HUES64 (cell line): ENCODE results near the gene RDH5.
"Not testable (repeated sequence)": the region's sequence is repeated elsewhere in the genome, so short reads cannot be mapped to it uniquely, and the experiment has no call there.

ENCODE experiments used
- H3K27ac ChIP-seq: 2 replicates; pipeline ENCODE4 v1.7.0; 2013; ENCODE audit warnings: low read depth, low read length, inconsistent platforms
- H3K27me3 ChIP-seq: 2 replicates; pipeline ENCODE4 v1.6.1; 2013; ENCODE audit warnings: mild to moderate bottlenecking, low read length; ENCODE audit not compliant: insufficient read depth
- H3K36me3 ChIP-seq: 2 replicates; pipeline ENCODE4 v1.6.1; 2013; ENCODE audit warnings: mild to moderate bottlenecking, low read length; ENCODE audit not compliant: insufficient read depth
- H3K4me1 ChIP-seq: 2 replicates; pipeline ENCODE4 v1.6.1; 2013; ENCODE audit warnings: mild to moderate bottlenecking, low read length, moderate library complexity; ENCODE audit not compliant: insufficient read depth
- H3K4me3 ChIP-seq: 2 replicates; pipeline ENCODE4 v1.5.1; 2013; ENCODE audit warnings: mild to moderate bottlenecking, low read length, moderate library complexity
- H3K9ac ChIP-seq: 2 replicates; pipeline ENCODE4 v1.6.1; 2013; ENCODE audit warnings: mild to moderate bottlenecking, low read depth, low read length
- H3K9me3 ChIP-seq: 2 replicates; pipeline ENCODE4 v1.6.1; 2013; ENCODE audit warnings: low read depth, low read length; ENCODE audit not compliant: insufficient read depth
- WGBS: fragments of 150-250, 120-280 bp; methylation state at CpG from one replicate; pipeline ENCODE4 v1.1.7; 2013; ENCODE audit warnings: missing lambda C conversion rate; 5-methylcytosine and 5-hydroxymethylcytosine counted together

The RDH5 gene

GRCh38 chr12:55758575-55758974 is 38.4 kb downstream of the RDH5 start:
- over 99% methylated on average over 4 of the region's 4 CpGs for WGBS
- not testable (repeated sequence) for H3K4me3 ChIP-seq, H3K9ac ChIP-seq, H3K27me3 ChIP-seq, H3K9me3 ChIP-seq, H3K27ac ChIP-seq
- Histone ChIP-seq H3K36me3 (peaks cover 88% of the 10 kb centered on the region), H3K4me1 (peaks cover 10% of the 10 kb centered on the region)

DNA sequence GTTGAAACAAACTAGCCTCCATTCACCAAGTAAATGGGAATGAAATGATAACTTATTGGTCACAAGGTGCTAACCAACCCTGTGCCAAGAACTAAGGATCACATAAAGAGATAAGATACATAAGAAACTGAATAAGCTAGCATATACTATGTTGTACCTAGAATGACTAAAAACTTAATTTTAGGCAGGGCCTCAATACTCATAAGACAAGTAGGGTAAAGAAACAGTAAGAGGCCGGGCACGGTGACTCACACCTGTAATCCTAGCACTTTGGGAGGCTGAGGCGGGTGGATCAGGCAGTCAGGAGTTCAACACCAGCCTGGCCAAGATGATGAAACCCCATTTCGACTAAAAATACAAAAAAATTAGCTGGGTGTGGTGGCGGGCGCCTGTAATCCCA is 40.5 kb downstream of the RDH5 start:
- WGBS = 95% methylated on average over 6 of the region's 6 CpGs
- Histone ChIP-seq H3K4me1 (no peaks in the 10 kb centered on the region), H3K4me3 (no peak overlapping the region)

DNA sequence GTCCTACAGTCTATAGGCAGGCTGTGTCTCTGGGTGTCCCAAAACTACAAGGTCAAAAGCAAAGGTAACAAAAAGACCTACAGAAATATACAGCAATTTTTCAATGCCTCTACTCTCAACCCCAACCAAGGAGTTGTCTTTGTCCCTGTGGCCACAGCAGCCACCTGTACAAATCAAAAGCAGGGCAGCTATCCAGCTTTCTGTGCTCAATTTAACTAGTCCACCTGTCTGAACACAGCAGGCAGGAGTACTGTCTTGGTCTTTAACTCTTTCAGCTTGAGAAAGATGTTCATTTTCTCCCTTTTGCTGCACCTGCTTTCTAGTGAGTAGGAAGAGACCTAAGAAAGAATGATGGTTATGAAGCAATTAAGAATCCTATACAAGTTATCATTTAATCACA is 42.5 kb downstream of the RDH5 start:
- Histone ChIP-seq H3K4me1 (no peaks in the 10 kb centered on the region), H3K36me3 (peaks cover 68% of the 10 kb centered on the region), H3K9me3 (no peaks in the 10 kb centered on the region; the same call in 1 of the 2 replicates), H3K4me3 (no peak overlapping the region), H3K27ac (no peak overlapping the region), H3K9ac (no peak overlapping the region), H3K27me3 (no peaks in the 10 kb centered on the region)

More for the DNA sequence above, 40.5 kb downstream of the RDH5 start:
- H3K36me3 ChIP-seq = peaks cover 76% of the 10 kb centered on the region
- no peaks in the 10 kb centered on the region; the same call in 1 of the 2 replicates for H3K9me3 ChIP-seq
- no peak overlapping the region for H3K9ac ChIP-seq
- H3K27me3 ChIP-seq = no peaks in the 10 kb centered on the region
- no peak overlapping the region for H3K27ac ChIP-seq

DNA sequence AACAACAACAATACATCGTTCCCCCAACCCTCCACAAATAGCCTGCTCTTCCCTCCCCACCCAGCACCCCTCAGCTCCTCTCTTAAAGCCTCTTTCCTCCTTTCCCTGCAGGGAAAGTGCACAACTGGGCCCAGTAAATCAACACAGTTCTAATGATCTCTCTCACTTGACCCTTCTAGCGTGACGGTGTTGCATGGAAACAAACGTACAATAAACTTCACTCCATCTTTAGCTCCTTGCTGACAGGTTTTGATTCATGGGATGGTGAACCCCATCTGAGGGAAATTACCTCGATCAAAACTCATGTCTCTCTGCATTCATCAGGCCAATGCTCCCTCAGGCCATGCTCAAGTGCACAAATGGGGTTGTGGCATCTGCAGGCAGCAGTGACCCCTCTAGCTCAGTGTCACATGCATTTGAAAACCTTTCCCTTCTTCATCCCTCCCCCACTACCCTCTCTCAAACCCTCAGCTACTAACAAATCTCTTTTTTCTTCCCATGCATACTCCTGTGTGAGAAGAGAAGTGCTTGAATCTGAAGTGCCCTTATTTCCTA is 45.6 kb downstream of the RDH5 start:
- H3K9ac ChIP-seq = no peak overlapping the region
- no peaks in the 10 kb centered on the region for H3K27me3 ChIP-seq
- H3K4me1 ChIP-seq = no peaks in the 10 kb centered on the region
- H3K36me3 ChIP-seq = peaks cover 57% of the 10 kb centered on the region
- 91% methylated on average over 5 of the region's 5 CpGs for WGBS
- no peak overlapping the region for H3K4me3 ChIP-seq
- H3K27ac ChIP-seq = no peak overlapping the region
- no peaks in the 10 kb centered on the region for H3K9me3 ChIP-seq

DNA sequence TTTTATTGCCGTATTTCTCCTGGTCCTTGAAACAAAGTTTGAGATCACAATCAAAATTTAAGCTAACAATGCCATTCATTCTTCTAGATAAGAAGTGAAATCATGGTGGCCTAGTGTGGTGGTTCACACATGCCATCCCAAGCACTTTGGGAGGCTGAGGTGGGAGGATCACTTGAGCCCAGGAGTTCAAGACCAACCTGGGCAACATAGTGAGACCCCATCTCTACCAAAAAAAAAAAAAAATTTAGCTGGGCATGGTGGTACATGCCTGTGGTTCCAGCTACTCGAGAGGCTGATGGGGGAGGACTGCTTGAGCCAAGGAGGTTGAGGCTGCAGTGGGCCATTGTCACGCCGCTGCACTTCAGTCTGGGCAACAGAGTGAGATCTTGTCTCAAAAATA is 47.0 kb downstream of the RDH5 start:
- 95% methylated on average over 3 of the region's 4 CpGs for WGBS
- no peak overlapping the region for H3K27ac ChIP-seq

DNA sequence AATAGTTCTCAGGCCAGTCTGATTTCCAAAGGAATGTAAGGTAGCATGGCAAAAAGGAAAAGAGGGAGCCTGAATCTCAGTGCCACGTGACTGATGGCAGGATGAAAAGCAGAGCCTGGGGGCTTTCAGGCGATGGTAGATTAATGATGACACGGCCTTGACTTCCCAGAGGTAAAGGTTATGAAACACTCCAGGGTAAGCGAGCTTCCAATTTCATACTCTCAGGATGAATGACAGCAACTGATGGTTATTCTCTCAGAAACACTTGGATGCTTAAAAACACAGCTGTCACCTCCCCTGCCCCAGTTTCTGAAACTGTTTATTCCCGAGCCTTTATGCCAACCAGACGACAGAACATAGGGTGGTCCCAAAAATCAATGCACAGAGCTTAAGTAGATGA is 51.5 kb downstream of the RDH5 start:
- no peak overlapping the region for H3K27ac ChIP-seq
- H3K4me3 ChIP-seq = no peak overlapping the region
- no peaks in the 10 kb centered on the region for H3K9me3 ChIP-seq
- H3K27me3 ChIP-seq = no peaks in the 10 kb centered on the region
- no peaks in the 10 kb centered on the region for H3K4me1 ChIP-seq
- WGBS = 96% methylated on average over 6 of the region's 6 CpGs
- H3K9ac ChIP-seq = no peak overlapping the region
- H3K36me3 ChIP-seq = peaks cover 71% of the 10 kb centered on the region

More for the DNA sequence above, 47.0 kb downstream of the RDH5 start:
- no peak overlapping the region for H3K9ac ChIP-seq
- H3K4me3 ChIP-seq = no peak overlapping the region
- no peaks in the 10 kb centered on the region for H3K4me1 ChIP-seq
- no peaks in the 10 kb centered on the region for H3K27me3 ChIP-seq
- peaks cover 60% of the 10 kb centered on the region for H3K36me3 ChIP-seq
- no peaks in the 10 kb centered on the region for H3K9me3 ChIP-seq
